DOHH2 (cell line): ENCODE measurements around the gene LRRC2.

Experiments used
- H3F3A ChIP-seq: fragments of 200-600 bp; sonication (generic), shearing (Covaris generic); 2 replicates; pipeline ENCODE4 v1.6.0; 2016; ENCODE audit warnings: antibody characterized with exemption, mild to moderate bottlenecking; ENCODE audit not compliant: control insufficient read depth, insufficient read depth
- H3K27ac ChIP-seq: fragments of 200-600 bp; sonication (generic); 2 replicates; pipeline ENCODE4 v1.5.1; 2014; ENCODE audit warnings: low read depth, mild to moderate bottlenecking, low read length, moderate library complexity
- H3K27me3 ChIP-seq: fragments of 200-600 bp; sonication (generic); 2 replicates; pipeline ENCODE4 v1.6.1; 2014; ENCODE audit warnings: mild to moderate bottlenecking, low read length, mixed read lengths; ENCODE audit not compliant: control insufficient read depth
- H3K36me3 ChIP-seq: fragments of 200-600 bp; sonication (generic); 2 replicates; pipeline ENCODE4 v1.6.1; 2014; ENCODE audit warnings: mild to moderate bottlenecking, low read length, moderate library complexity, mixed read lengths; ENCODE audit not compliant: control insufficient read depth
- H3K4me1 ChIP-seq: fragments of 200-600 bp; sonication (generic); 2 replicates; pipeline ENCODE4 v1.6.1; 2014; ENCODE audit warnings: mild to moderate bottlenecking, low read length, mixed read lengths; ENCODE audit not compliant: control insufficient read depth
- H3K4me2 ChIP-seq: fragments of 200-600 bp; sonication (generic); 2 replicates; pipeline ENCODE4 v1.6.0; 2014; ENCODE audit warnings: mild to moderate bottlenecking, low read length, moderate library complexity
- H3K4me3 ChIP-seq: fragments of 200-600 bp; sonication (generic); 2 replicates; pipeline ENCODE4 v1.5.1; 2014; ENCODE audit warnings: mild to moderate bottlenecking, low read length, mixed read lengths
- H3K79me2 ChIP-seq: fragments of 200-600 bp; sonication (generic); 2 replicates; pipeline ENCODE4 v1.6.1; 2014; ENCODE audit warnings: mild to moderate bottlenecking, low read length, mixed read lengths; ENCODE audit not compliant: control insufficient read depth
- H3K9me2 ChIP-seq: fragments of 200-600 bp; sonication (generic); replicated peaks from 2 replicates; pipeline ENCODE4 v1.6.1; 2014; ENCODE audit warnings: mild to moderate bottlenecking, low read length, mixed read lengths; ENCODE audit not compliant: control insufficient read depth
- H3K9me3 ChIP-seq: fragments of 200-600 bp; sonication (generic); 2 replicates; pipeline ENCODE4 v1.6.1; 2014; ENCODE audit warnings: antibody characterized with exemption, low read length, mixed read lengths; ENCODE audit not compliant: control insufficient read depth, insufficient read depth
- H4K20me1 ChIP-seq: fragments of 200-600 bp; sonication (generic); 2 replicates; pipeline ENCODE4 v1.6.0; 2014; ENCODE audit warnings: low read depth, mild to moderate bottlenecking, antibody characterized with exemption, low read length, moderate library complexity; ENCODE audit not compliant: control insufficient read depth, insufficient read depth
- CTCF ChIP-seq: fragments of 200-600 bp; sonication (generic); IDR thresholded peaks from one replicate; pipeline ENCODE4 v1.5.1; 2014; ENCODE audit warnings: antibody characterized with exemption, mild to moderate bottlenecking, low read depth, low read length; ENCODE audit not compliant: poor library complexity, severe bottlenecking
- EZH2phosphoT487 ChIP-seq: fragments of 200-600 bp; sonication (generic); IDR thresholded peaks from 2 replicates; pipeline ENCODE4 v1.6.1; 2017; ENCODE audit warnings: borderline replicate concordance, mild to moderate bottlenecking, antibody characterized with exemption, low read length, moderate library complexity, mixed read lengths

The LRRC2 gene

DNA sequence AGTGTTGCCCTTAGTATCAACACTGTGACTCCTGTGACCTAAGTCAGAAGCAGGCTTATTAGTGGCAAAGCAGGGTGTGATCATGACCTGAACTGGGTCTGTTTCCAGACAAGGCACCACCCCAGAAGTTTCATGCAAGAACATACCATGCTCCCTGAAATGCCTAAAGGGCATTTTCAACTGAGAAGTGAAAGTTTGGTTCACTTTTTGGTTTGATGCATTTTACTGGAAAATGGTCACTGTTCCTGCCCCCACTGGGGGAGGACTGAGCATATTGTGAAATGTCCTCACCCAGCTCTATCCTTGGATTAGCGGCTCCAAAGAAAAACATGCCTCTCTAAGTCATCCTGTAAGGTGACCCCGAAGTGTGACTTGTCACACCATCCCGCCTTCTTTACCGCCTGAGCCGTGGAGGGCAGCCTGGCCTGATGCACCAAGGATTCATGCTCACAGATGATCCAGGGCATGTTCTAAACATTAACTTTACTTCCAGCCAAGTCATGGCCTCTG is 43.2 kb upstream of the LRRC2 start:
- H3K9me2 ChIP-seq = no peaks in the 10 kb centered on the region
- no peaks in the 10 kb centered on the region for H3K79me2 ChIP-seq
- H3K27ac ChIP-seq = no peak overlapping the region
- H3K4me2 ChIP-seq = no peak overlapping the region
- H3K9me3 ChIP-seq = no peaks in the 10 kb centered on the region
- no peaks in the 10 kb centered on the region for H3F3A ChIP-seq
- 0 out of 2 replicates have a peak, but pooled peaks cover 3% of the 10 kb centered on the region for H3K27me3 ChIP-seq
- no peaks in the 10 kb centered on the region for H3K4me1 ChIP-seq
- TF ChIP-seq EZH2phosphoT487 (no peak), CTCF (no peak)
- no peaks in the 10 kb centered on the region for H4K20me1 ChIP-seq
- no peak overlapping the region for H3K4me3 ChIP-seq
- H3K36me3 ChIP-seq = no peaks in the 10 kb centered on the region

GRCh38 chr3:46607603-46608028 is 41.5 kb upstream of the LRRC2 start:
- TF ChIP-seq EZH2phosphoT487 (no peak), CTCF (peak; percentile 11)

DNA sequence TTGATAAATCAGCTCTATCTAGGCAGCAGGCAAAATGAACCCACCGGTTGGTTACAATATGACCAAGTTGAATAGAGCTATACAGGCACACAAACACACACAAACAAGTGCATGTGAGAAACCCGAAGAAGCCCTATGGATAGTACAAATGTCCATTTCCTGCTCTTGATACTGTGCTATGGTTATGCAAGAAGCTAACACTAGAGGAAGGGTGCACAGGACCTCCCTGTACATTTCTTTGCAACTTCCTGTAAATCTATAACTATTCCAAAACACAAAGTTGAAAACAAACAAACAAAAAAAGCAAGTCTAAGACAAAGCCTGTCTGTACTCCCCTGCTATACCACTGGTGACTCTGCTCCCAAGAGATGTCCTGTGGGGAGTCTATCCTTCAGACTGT is 38.0 kb upstream of the LRRC2 start:
- Histone ChIP-seq H3K4me1 (no peaks in the 10 kb centered on the region), H3K27ac (no peak overlapping the region), H3K36me3 (no peaks in the 10 kb centered on the region), H3F3A (no peaks in the 10 kb centered on the region), H3K27me3 (0 out of 2 replicates have a peak, but pooled peaks cover 2% of the 10 kb centered on the region), H4K20me1 (no peaks in the 10 kb centered on the region), H3K9me2 (no peaks in the 10 kb centered on the region), H3K4me3 (no peak overlapping the region), H3K9me3 (no peaks in the 10 kb centered on the region), H3K79me2 (no peaks in the 10 kb centered on the region), H3K4me2 (no peak overlapping the region)
- TF ChIP-seq CTCF (no peak), EZH2phosphoT487 (no peak)

More at GRCh38 chr3:46607603-46608028, 41.5 kb upstream of the LRRC2 start:
- Histone ChIP-seq H3K9me2 (no peaks in the 10 kb centered on the region), H3K27ac (no peak overlapping the region), H3F3A (no peaks in the 10 kb centered on the region), H4K20me1 (no peaks in the 10 kb centered on the region), H3K79me2 (no peaks in the 10 kb centered on the region), H3K4me1 (no peaks in the 10 kb centered on the region), H3K36me3 (no peaks in the 10 kb centered on the region), H3K9me3 (no peaks in the 10 kb centered on the region), H3K27me3 (0 out of 2 replicates have a peak, but pooled peaks cover 3% of the 10 kb centered on the region), H3K4me2 (no peak overlapping the region), H3K4me3 (no peak overlapping the region)
